Endometrial microvascular endothelial cells (primary cell): Measurements from ENCODE around the gene ITGA1. TPM values are rescaled to one million over a fixed set of nuclear protein-coding genes. Genes with fewer than 3 reads are reported as not detected.
"Not testable (repeated sequence)": the region's sequence is repeated elsewhere in the genome, so short reads cannot be mapped to it uniquely, and the experiment has no call there.

Experiments used
- in situ Hi-C: cut with HindIII; loops from 2 replicates; pipeline ENCODE4 v1.10.0; 2017; ENCODE audit warnings: low sequenced_read_pairs, low pct_unique_long_range_greater_than_20kb; ENCODE audit errors: inconsistent ontology term
- total RNA-seq: library from RNA; depleted of rRNA; stranded (reverse); fragments of >200 nt; gene quantifications from one replicate; pipeline ENCODE4 v1.2.3, GENCODE V29; 2015; ENCODE audit errors: inconsistent ontology term

ITGA1 gene
- total RNA-seq = 3.4 TPM

- in situ Hi-C loops = no loop called here
Measured at GRCh38 chr5:52787600-52788504, at the start of gene ITGA1, which contains the start of gene PELO. ITGA1 (plus strand) TSS chr5:52787916; CDS start chr5:52788354, 438 bp downstream. PELO (plus strand) TSS chr5:52787916; CDS start chr5:52800395, 12,479 bp downstream.

- in situ Hi-C loops = no loop called here
Measured at GRCh38 chr5:52738095-52738506, 49.6 kb upstream of the ITGA1 start.

DNA sequence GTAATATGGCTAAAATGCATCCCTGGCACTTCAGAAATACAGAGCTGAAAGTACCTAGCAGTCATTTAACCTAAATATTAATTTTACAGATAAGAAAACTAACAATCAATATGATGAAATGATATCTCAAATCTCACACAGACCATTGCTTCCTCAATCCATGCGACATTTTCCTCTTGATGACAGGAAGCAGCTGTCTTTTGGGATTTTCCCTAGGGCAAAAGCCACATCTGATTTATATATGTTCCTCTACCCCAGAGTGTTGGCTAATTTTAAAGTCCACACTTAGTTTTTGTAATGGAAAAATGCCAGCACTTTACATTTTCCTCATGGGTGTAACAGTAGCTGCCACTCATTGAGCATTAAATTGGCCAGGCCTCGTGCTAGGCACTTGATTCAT, 47.7 kb upstream of the ITGA1 start:
- in situ Hi-C loops = no loop called here

DNA sequence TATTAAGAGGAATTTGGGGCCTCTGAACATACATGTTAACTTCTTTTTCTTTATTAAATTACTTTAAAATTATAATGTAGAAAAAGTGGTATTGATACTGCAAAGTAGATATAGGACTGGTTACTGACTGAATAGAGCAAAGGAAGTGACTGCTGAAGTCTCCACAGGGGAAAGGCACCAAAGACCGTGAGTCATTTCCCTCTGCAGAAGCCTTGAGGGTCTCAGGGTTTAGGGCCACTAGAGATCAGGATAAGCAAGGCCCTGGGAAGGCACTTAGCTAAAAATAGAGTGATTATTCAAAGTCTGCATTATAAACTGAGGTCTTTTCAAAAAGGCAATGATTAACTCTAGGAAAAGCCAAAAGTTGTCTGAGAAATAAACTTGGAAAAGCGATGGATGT, 44.7 kb upstream of the ITGA1 start:
- in situ Hi-C loops = no loop called here

DNA sequence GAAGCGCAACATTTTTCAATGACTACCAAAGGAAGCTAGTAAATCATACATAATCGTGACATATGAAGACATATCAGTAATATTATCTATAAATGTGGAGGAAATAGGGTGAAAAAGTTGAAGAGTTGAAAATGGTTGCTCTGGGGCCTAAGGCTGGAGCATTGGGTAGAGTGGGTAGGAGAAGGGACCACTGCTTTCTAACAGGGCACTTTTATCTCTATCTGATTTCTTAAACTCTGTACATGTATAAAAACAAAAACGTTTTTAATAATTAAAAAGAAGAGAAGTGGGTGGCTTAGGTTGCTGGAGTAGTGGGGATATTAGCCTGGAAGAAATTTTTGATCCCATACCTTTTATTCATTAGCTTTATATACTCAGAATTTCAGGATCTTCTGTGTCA, 44.2 kb upstream of the ITGA1 start:
- in situ Hi-C loops = no loop called here

- in situ Hi-C loops = no loop called here
Measured at GRCh38 chr5:52743970-52744369, 43.7 kb upstream of the ITGA1 start.

- in situ Hi-C loops = not testable (repeated sequence)
Measured at GRCh38 chr5:52744867-52745458, 42.8 kb upstream of the ITGA1 start.

DNA sequence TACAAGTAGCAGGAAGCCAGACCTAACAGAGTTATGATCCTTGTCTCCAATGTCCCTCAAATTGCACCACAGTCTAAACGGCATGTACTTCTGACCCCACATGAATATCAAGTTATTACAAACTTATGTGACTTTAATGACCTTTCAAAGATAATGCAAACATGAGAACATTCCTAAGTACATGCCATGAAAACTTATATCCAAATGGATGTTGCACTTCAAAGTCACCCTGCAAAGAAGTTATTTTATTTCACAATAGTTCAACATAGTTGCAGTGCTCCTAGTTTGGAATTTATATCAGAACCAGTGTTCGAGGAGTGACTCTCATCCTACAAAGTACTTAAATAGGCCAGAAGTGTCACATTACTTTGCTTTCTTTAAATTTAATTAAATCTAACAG, 41.2 kb upstream of the ITGA1 start:
- in situ Hi-C loops = no loop called here

DNA sequence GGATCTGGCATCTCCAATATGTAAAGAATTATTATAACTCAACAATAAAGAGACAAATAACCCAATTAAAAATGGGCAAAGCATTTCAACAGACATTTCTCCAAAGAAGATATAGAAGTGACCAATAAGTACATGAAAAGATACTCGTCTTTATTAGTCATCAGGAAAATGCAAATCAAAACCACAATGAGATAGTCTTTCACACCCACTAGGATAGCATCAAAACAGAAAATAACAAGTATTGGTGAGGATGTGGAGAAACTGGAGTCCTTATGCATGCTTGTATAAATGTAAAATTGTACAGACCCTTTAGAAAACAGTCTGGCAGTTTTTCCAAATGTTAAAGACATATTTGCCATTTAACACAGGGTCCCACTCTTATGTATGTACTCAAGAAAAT, 39.1 kb upstream of the ITGA1 start:
- in situ Hi-C loops = no loop called here

DNA sequence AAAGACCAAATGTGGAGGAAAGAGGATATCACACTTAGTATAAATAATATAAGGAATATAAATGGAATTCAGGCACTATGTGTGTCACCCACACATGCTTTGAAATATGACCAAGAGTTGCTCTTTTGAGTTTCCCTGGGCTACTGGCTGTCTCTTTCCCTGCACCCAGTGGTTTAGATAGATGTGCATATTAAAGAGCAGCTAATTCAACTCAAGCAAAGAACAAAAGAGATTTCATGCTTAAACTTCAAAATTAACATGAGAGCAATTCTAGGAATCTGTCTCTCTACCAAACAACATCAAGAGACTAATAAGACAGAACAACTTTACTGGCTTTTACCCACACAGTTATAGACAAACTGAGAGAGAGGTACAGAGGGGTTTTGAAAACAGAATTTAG, 38.0 kb upstream of the ITGA1 start:
- in situ Hi-C loops = no loop called here

DNA sequence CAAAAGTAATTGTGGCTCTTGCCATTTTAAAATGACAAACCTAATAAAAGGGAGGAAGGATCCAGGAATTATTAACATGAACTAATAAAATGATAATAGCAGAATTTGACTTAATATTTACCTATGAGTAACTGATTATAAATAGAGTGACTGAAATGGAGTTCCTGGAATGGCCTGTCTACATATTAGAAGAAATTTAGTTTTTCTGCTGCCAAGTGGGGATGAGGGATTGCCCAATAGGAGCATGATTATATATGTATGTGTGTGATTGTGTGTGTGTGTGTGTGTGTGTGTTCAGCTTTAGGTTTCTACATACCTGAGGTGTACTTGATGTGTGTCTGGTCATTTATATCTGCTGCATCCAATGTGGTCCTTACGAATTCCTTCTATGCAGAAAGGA, 36.6 kb upstream of the ITGA1 start:
- in situ Hi-C loops = no loop called here

- in situ Hi-C loops = no loop called here
Measured at GRCh38 chr5:52754051-52754450, 33.7 kb upstream of the ITGA1 start.

DNA sequence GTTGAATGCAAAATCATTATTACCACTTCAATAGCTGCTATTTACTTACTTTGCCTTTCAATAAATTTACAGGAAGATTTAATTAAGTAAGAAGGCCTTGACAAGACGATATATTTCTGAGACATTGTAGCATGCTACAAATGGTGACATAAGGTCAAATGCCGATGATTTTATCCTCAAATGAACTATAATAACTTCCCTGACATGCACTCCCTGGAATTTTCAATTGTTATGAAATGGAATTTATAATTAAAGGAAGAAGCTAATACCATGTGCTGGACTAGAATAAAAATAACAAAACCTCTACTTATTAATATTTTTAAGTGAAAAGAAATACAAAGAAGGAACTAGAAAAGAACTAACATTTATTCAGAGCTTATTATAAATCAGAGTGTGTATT, 30.2 kb upstream of the ITGA1 start:
- in situ Hi-C loops = no loop called here

DNA sequence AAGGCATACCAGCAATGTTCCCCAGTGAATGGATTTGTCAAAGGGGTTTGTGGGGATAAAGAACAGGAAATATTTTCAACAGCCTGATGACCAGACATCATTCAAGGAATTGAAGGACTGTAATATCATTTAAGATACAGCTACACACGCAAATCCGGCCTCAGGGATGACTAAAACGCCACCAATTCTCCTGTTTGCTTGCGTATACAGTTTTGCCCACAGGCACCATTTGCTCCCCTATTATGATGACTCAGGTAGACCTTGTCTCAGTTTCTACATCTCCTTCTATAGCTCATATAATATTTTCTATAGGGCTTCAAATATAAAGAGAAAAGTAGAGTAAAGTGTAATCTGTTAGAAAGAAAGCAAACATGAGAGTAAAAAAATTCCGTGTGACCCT, 29.7 kb upstream of the ITGA1 start:
- in situ Hi-C loops = no loop called here

DNA sequence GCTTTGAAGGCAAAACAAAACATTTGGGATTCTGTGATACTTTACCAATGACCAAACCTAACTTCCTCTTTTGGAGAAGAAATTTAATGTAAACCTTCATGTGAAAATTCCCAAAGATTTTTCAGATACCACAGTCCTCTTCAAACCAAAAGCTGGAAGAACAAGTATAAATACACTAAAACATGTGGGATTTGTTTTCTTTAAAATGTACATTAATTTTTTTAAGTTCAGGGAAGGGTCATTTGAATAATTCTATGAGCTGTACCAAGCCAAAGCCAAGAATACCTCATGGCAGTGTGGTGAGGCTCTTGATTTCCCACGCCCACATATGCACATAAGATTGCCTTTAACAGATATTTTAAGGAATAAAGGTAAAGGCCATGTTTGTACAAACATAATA, 28.4 kb upstream of the ITGA1 start:
- in situ Hi-C loops = no loop called here

DNA sequence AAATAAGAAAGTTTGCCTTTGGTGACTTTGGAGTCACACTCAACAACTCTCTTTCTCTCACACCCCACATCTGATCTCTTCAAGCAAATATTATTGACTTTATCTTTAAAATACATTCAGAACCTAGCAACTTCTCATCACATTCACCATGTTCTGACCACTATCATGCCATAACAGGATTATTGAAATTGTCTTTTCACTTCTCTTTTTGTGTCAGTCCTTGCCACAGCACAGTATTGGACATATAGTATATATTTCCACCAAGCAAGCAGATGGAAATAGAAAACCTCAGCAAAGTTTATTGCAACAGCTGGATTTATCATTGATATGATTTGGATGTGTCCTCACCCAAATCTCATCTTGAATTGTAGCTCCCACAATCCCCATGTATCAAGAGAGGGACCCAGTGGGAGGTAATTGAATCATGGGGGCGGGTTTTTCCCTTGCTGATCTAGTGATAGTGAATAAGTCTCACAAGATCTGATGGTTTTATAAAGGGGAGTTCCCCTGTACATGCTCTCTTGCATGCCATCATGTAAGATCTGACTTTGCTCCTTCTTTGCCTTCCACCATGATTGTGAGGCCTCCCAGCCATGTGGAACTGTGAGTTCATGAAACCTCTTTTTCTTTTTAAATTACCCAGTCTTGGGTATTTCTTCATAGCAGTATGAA, 26.9 kb upstream of the ITGA1 start:
- in situ Hi-C loops = no loop called here

DNA sequence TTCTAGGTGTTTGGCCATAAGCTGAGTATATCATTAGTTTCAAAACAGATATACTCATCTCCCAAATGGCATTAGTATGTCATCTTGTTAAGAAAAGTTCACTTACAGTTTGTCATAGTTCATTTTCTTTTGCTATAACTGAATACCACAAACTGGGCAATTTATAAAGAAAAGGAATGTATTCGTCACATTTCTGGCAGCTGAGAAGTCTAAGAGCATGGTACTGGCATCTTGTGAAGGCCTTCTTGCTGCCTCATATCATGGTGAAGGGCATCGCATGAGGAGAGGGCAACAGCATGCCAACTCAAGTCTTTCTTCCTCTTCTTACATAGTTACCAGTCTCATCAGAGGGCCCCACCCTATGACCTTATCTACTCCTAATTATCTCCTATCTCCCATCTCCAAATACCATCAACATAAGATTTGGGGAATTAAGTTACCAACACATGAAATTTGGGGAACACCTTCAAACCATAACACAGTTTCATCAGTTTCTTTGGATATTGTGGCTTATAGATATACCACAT, 20.4 kb upstream of the ITGA1 start:
- in situ Hi-C loops = no loop called here

DNA sequence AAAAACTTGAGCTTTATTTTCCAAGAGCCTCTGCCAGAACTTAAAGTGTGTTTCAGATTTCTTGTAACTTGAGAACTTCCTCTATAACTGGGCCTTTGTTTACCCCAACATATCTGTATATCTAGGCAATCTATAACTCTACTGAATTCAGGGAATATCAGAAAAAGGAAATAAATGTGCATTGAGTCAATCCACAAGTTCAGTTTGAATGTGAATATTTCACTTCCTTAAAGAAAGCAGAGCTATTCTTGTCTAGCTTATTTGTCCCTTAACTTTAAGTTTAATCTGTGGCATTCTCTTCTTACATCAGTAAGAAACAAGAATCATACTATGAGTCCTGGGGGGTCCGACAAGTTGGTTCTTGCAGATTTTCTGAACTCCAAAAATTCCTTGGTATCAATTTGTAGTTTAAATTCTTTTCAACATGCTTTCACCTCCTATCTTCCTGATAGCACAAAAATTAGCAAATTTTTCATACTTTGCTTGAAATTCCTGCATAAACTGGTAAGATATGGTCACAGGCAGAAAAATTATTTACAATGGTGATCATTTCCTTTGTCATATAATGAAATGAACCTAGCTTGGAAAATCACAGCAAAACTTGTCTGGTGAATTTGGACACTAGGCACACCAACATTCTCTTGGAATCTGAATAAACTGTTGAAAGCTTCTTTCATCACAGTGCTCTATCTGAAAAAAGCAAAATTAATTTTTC, 19.8 kb upstream of the ITGA1 start:
- in situ Hi-C loops = no loop called here

DNA sequence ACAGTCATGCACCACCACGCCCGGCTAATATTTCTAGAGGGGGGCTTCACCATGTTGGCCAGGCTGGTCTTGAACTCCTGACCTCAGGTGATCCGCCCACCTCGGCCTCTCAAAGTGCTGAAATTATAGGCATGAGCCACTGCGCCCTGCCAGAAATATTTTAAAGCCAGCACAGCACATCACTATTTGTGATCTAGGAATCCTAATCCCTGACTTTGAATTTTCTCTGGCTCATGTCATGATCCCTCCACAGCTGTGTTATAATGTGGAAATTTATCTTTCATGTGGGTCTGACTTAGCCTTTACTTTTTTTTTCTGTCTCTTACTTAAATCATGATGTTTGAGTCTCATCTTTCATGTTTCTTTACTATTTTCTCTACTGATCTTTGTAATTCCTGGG, 18.7 kb upstream of the ITGA1 start:
- in situ Hi-C loops = no loop called here
